Muscle layer of colon (tissue), 2 donors: ENCODE measurements around the gene LRRIQ1.
"Not testable (repeated sequence)": the region's sequence is repeated elsewhere in the genome, so short reads cannot be mapped to it uniquely, and the experiment has no call there.

Experiments used
- H3K27ac ChIP-seq: one replicate; pipeline ENCODE4 v1.7.0; 2013; ENCODE audit warnings: low read depth, mild to moderate bottlenecking, low read length, moderate library complexity
- H3K27me3 ChIP-seq, 2 donors: one replicate each; pipeline ENCODE4 v1.7.0; 2013; ENCODE audit warnings: low read length in 2 of 2, mild to moderate bottlenecking in 2 of 2; ENCODE audit not compliant: insufficient read depth in 2 of 2, control insufficient read depth in 1 of 2
- H3K36me3 ChIP-seq: one replicate; pipeline ENCODE4 v1.7.0; 2013; ENCODE audit warnings: mild to moderate bottlenecking, low read length; ENCODE audit not compliant: insufficient read depth
- H3K4me1 ChIP-seq: one replicate; pipeline ENCODE4 v1.7.0; 2013; ENCODE audit warnings: mild to moderate bottlenecking, low read length; ENCODE audit not compliant: insufficient read depth
- H3K4me3 ChIP-seq, 2 donors: one replicate each; pipeline ENCODE4 v1.7.0; 2013; ENCODE audit warnings: low read length in 2 of 2, low read depth in 1 of 2, mild to moderate bottlenecking in 1 of 2, moderate library complexity in 1 of 2
- H3K9ac ChIP-seq: one replicate; pipeline ENCODE4 v1.7.0; 2013; ENCODE audit warnings: low read length
- H3K9me3 ChIP-seq: one replicate; pipeline ENCODE4 v1.7.0; 2013; ENCODE audit warnings: mild to moderate bottlenecking, low read length
- donor health status: abdominal sarcoma.
- donor health status: Adenocarcinoma of cecum.

LRRIQ1 gene

DNA sequence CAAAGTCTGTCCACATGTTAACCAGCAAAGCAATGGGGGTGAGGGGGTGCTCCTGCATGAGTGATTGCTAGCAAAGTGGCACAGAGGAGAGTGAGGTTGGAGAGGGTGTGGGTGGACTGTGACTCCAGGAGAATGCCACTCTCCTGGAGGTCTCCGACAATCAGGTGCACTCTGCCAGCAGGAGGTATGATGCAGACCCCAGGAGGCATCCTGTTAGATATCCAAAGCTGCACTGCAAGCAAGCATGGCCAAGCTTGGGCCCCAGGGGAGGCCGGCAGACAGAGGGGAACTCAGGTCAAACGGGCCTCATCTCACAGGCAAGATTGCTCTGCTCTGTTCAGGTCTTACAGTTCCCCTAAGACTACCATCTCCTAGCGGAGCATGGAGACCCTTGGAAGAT is 170.4 kb downstream of the LRRIQ1 start:
- H3K9ac ChIP-seq, result no peak overlapping the region
- no peaks in the 10 kb centered on the region for H3K9me3 ChIP-seq
- no peaks in the 10 kb centered on the region for H3K4me1 ChIP-seq
- H3K36me3 ChIP-seq, result no peaks in the 10 kb centered on the region
- H3K4me3 ChIP-seq, result no peak overlapping the region
- H3K27ac ChIP-seq, result no peak overlapping the region
- no peaks in the 10 kb centered on the region for H3K27me3 ChIP-seq

DNA sequence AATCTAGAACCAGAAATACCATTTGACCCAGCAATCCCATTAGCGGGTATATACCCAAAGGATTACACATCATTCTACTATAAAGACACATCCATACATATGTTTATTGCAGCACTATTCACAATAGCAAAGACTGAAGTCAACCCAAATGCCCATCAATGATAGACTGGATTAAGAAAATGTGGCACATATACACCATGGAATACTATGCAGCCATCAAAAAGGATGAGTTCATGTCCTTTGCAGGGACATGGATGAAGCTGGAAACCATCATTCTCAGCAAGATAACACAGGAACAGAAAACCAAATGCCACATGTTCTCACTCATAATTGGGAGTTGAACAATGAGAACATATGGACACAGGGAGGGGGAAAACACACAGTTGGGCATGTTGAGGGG is 188.2 kb downstream of the LRRIQ1 start:
- not testable (repeated sequence) for H3K36me3 ChIP-seq, H3K27me3 ChIP-seq, H3K27ac ChIP-seq, H3K9me3 ChIP-seq, H3K9ac ChIP-seq, H3K4me1 ChIP-seq, H3K4me3 ChIP-seq

DNA sequence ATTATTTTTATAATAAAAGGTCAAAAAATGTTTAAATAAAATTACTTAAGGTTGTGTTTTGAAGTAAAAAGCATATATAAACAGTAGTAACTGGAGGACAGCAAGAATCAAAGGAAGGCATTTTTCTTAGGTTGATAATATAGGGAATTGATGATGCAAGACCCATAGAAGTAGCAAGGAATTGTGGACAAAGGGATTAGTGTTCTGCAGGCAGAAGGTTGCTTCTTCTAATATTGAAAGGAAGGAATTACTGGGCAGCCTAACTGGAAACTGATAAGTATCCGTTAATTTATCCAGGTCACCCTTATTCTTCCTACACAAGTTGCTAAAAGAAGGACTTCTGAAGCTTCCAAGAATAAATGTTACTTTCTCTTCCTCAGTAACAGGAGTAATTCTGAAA is 189.3 kb downstream of the LRRIQ1 start:
- Histone ChIP-seq H3K9ac (no peak overlapping the region), H3K27ac (no peak overlapping the region)

DNA sequence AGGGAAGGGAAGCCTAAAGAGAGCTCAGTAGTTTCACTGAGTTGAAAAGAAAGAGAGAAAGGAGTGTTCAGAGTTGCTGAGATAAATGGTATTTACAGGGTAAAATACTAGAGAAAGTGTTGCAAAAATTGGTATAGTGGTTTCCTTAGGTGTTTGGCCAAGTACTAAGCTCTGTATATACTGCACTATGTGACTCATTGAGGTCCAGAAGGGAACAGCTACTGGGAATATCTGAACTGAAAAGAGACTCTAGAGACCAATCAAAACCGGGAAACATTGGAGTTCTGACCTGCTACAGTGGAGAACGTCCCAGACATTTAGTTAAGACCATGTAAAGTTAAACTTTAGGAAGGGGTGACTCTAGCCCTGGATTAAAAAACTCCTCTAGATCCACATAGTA is 201.2 kb downstream of the LRRIQ1 start:
- no peak overlapping the region for H3K9ac ChIP-seq
- no peak overlapping the region for H3K27ac ChIP-seq
- H3K36me3 ChIP-seq, result no peaks in the 10 kb centered on the region
- H3K4me1 ChIP-seq, result no peaks in the 10 kb centered on the region
- no peaks in the 10 kb centered on the region for H3K9me3 ChIP-seq
- no peaks in the 10 kb centered on the region for H3K27me3 ChIP-seq
- H3K4me3 ChIP-seq, result no peak overlapping the region

More for the DNA sequence above, 189.3 kb downstream of the LRRIQ1 start:
- Histone ChIP-seq H3K36me3 (no peaks in the 10 kb centered on the region), H3K9me3 (no peaks in the 10 kb centered on the region), H3K27me3 (no peaks in the 10 kb centered on the region), H3K4me3 (no peak overlapping the region), H3K4me1 (no peaks in the 10 kb centered on the region)

DNA sequence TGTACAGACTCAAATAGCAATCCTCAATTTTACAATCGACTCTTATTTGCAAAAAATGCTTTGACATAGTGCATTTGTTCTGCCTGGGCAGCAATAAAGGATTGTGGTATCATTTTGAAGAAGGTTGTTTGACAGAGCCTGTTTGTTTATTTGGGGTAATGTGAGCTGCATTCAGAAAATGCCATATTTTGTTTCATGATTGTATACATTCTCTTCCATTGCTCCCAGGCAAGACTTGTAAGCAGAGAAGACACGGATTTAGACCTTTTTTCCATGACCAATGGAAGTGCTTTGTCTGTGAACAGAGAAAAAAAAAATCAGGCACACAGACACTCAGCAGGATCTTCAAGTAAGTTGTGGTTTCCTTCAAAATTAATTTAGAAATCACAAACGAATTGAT is 208.4 kb downstream of the LRRIQ1 start:
- Histone ChIP-seq H3K27me3 (no peaks in the 10 kb centered on the region), H3K9ac (no peak overlapping the region), H3K4me1 (no peaks in the 10 kb centered on the region), H3K9me3 (no peaks in the 10 kb centered on the region), H3K36me3 (no peaks in the 10 kb centered on the region), H3K4me3 (no peak overlapping the region), H3K27ac (no peak overlapping the region)

DNA sequence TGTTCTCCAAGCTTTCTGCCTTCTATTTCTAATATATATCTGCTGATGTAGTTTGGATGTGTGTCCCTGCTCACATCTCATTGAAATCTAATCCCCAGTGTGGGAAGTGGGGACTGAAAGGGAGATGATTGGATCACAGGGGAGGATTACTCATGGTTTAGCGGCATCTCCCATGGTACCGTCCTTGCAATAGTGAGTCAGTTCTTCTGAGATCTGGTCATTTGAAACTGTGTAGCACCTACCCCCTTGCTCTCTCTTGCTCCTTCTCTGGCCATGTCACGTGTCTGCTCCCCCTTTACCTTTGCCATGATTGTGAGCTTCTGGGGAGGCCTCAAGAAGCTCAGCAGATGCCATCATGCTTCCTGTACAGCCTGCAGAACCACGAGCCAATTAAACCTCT is 217.7 kb downstream of the LRRIQ1 start:
- no peaks in the 10 kb centered on the region for H3K9me3 ChIP-seq
- H3K36me3 ChIP-seq, result no peaks in the 10 kb centered on the region
- H3K27me3 ChIP-seq, result no peaks in the 10 kb centered on the region
- no peaks in the 10 kb centered on the region for H3K4me1 ChIP-seq
- H3K9ac ChIP-seq, result no peak overlapping the region
- H3K4me3 ChIP-seq, result no peak overlapping the region
- no peak overlapping the region for H3K27ac ChIP-seq

DNA sequence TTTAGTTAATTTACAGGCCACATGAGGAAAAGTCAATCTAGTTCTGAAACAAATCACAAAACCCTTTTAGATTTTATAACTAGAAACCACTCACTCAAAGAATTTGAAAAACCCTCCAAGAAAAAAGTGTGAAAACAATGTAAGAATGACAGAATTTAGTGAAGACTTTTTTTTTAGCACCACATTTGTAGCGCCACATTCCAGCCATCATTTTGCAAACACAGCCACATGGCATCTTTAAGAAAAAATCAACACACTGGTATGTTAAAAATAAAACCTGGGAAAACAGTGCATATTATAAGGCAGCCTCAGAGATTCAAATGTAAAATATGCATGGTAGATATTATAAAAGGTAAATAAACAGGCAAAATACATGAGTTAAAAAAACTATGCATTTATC is 221.5 kb downstream of the LRRIQ1 start:
- Histone ChIP-seq H3K9me3 (no peaks in the 10 kb centered on the region), H3K4me1 (no peaks in the 10 kb centered on the region), H3K27me3 (no peaks in the 10 kb centered on the region), H3K9ac (no peak overlapping the region), H3K36me3 (no peaks in the 10 kb centered on the region), H3K4me3 (no peak overlapping the region), H3K27ac (no peak overlapping the region)

DNA sequence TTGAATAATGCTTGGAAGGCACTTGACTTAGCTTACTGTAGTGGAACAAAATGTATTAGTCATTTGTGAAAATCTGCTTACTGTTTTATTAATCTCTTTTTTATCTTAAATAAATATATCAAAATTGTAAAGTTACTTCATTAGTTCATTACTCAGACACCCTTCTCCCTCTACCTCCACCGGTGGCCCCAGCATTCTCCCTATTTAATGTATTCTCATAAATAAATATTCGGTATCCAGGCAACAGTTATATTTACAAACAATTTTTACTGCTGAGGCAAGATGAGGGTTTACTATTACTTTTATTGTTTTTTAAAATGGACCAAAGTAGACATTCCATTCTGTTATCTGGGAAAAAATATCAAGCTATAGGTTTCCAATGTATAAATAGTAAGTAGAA is 224.3 kb downstream of the LRRIQ1 start:
- no peak overlapping the region for H3K9ac ChIP-seq
- no peaks in the 10 kb centered on the region for H3K36me3 ChIP-seq
- no peak overlapping the region for H3K27ac ChIP-seq
- H3K9me3 ChIP-seq, result no peaks in the 10 kb centered on the region
- no peaks in the 10 kb centered on the region for H3K4me1 ChIP-seq
- no peaks in the 10 kb centered on the region for H3K27me3 ChIP-seq
- no peak overlapping the region for H3K4me3 ChIP-seq

DNA sequence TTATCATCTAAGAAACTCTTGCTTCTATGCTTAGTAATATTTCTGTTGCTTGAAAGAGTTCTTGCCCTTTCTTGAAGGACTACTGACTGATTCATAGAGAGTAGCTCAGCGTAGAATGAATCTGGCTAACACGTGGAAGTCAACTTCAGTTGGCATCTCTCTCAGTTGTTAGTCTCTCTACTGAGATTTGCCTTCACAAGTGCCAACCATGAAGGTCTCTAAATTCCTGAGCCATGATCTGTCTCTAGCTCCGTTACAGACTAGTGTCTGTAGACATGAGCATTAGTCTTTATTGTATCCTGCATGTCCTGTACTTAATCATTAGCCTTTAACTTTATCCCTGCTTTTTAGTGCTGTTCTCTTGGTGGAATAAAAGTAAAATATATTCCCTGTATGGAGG is 224.7 kb downstream of the LRRIQ1 start:
- no peaks in the 10 kb centered on the region for H3K4me1 ChIP-seq
- no peak overlapping the region for H3K4me3 ChIP-seq
- no peak overlapping the region for H3K9ac ChIP-seq
- no peaks in the 10 kb centered on the region for H3K36me3 ChIP-seq
- no peaks in the 10 kb centered on the region for H3K9me3 ChIP-seq
- H3K27ac ChIP-seq, result no peak overlapping the region
- no peaks in the 10 kb centered on the region for H3K27me3 ChIP-seq

DNA sequence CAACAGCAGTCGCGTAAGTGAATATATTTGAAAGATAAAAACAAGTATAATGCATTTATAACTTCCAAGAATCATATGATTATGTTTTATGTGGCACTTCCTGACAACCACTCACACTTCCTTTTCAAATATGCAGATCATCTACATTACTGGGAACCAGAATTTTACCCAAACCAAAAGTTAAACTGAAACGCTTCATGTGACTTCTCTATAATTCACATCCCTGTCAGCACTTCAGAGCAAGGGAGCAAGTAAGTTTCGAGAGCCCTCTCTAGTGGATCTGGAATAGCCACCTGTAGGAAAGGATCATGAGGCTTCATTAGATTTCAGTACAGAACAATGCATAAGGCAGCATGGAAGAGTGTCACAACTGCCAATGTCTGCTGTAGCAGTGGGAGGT is 230.2 kb downstream of the LRRIQ1 start:
- no peak overlapping the region for H3K4me3 ChIP-seq
- H3K27ac ChIP-seq, result no peak overlapping the region
- H3K4me1 ChIP-seq, result no peaks in the 10 kb centered on the region
- H3K9ac ChIP-seq, result no peak overlapping the region
- no peaks in the 10 kb centered on the region for H3K9me3 ChIP-seq
- H3K27me3 ChIP-seq, result no peaks in the 10 kb centered on the region
- no peaks in the 10 kb centered on the region for H3K36me3 ChIP-seq

DNA sequence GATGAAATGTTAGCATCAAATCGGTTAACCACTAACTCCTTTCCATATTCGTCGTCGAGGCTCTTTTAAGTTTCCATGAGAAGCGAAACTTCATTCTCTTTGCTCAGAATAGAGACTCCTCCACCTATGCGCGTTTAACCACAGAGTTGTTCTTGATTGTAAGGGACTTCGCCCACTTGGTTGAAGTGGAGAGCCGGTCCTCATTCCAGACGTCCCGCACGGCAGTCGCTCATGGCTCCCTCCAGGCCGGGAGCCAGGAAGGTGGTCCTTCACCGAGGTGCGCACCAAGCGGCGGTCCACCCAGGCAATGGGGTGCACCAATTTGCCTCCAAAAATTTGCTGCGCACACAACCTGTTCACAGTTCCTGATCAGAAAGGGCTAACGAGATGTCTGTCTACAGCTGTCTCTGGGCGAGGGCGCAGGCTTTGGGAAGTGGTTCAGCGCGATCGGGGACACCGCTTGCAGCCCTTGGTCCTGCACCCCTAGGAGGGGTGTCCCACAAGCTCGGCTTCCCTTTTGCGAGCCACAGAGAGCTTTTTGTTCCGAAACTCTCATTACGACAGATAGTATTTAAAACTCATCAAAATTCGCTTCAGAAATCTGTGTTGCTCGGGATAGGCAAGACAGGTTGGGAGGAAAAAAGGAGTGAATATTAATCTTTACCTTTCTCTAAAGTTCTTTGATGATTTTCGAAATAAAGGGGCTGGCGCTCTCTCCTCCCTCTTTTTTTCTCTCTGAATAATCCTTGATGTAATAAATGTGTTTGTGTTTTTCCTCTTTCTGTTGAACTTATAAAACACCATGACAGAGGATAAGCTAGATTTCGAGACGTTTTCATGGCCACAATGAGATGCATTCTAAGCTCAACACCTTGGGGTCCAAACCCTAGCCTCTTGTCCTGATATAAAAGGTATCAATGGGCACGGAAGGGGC is 237.5 kb downstream of the LRRIQ1 start:
- H3K4me1 ChIP-seq, result no peaks in the 10 kb centered on the region
- peaks cover 45 to 56% of the 10 kb centered on the region in 2 donors for H3K27me3 ChIP-seq
- H3K9ac ChIP-seq, result no peak overlapping the region
- no peak overlapping the region for H3K4me3 ChIP-seq
- H3K9me3 ChIP-seq, result no peaks in the 10 kb centered on the region
- H3K36me3 ChIP-seq, result no peaks in the 10 kb centered on the region
- H3K27ac ChIP-seq, result no peak overlapping the region

DNA sequence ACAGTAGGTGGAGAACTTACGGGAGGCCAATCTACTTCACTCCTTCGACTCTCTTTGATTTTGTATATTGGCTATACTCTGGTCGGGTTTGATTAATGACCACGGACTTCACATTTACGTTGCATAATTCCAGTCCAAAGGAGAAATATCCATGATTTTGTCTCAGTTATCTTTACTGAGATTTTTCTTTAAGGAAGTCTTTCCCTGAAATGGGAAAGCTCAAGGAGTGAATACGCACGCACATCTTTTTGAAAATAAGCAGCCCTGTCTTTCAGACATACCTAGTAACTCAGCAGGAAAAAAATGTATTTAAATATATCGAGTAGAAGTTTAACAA is 238.1 kb downstream of the LRRIQ1 start:
- peaks cover 51 to 63% of the 10 kb centered on the region in 2 donors for H3K27me3 ChIP-seq

More for the DNA sequence above, 238.1 kb downstream of the LRRIQ1 start:
- no peak overlapping the region for H3K4me3 ChIP-seq
- no peak overlapping the region for H3K27ac ChIP-seq
- no peaks in the 10 kb centered on the region for H3K9me3 ChIP-seq
- H3K9ac ChIP-seq, result no peak overlapping the region
- H3K4me1 ChIP-seq, result no peaks in the 10 kb centered on the region
- no peaks in the 10 kb centered on the region for H3K36me3 ChIP-seq
